ENCODE measurements around the gene RASGRF2.

RASGRF2 gene

DNA sequence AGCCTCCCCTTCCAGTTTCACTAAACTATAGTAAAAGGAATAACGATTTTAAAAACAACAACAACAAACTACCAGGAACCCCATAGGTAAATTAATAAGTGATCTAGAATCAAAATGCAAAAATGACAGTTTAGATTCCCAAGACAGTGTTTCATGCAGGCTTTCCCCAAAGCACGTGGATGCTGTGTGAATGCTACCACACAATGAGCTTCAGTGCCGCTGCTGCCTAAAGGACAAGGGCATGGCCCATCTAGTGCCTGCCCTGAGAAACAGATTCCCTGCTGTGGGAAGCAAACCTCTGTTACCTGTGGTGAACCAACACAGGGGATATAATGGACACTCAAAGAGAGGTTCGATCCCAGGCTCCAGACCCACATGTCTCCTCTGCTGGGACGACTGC lies 249.2 kb downstream of the RASGRF2 start:
- no peak for DNase-seq (ENCODE audit: low read depth)

DNA sequence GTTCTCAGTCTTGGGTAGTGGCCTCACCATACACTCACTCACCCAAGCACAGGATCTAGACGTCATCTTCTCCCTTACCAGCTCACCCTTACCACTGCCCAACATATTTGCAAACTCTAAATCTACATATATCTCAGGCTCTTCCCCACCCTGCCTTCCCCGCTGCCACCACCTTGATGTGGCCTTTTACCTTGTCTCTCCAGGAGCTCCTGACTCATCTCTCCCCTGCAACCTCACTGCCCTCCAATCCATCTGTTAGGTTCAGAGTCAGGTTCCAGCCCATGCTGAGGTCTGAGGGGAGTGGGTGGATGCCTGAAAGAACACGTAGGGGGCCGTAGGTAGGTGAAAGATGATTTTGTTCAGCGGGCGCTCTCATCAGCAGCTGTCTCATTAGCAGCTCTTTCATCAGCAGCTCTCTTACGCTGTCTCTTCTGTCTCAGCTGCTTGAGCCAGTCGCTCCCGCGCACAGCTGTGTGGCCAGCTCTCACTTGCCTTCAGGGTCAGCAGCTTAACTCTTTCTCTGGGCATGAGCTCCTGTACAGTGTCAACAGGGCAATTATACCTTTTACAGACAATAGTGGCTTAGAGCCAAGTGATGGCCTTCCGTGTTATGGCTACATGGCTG lies 249.8 kb downstream of the RASGRF2 start:
- DNase-seq (ENCODE audit: low read depth) = no peak

DNA sequence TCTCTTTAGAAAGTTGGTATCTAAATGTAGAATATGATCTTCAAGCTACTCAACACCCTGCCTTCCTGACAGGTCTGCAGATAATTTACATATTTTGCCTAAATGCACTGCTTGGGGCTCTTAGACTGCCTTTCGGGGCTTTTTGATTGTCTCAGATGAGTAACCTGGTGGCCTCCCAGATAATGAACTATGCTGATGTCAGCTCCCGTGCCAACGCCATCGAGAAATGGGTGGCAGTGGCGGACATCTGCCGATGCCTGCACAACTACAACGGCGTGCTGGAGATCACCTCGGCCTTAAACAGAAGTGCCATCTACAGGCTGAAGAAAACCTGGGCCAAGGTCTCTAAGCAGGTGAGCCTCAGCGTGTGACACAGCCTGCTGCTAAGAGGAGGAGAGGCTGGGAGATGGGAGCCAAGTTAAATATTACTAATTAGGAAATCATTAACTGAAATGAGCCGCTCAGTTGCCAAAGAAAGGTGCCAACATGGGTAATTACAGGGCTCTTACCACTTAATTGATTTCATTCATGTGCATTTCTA lies 252.1 kb downstream of the RASGRF2 start:
- no peak for DNase-seq (ENCODE audit: low read depth)

DNA sequence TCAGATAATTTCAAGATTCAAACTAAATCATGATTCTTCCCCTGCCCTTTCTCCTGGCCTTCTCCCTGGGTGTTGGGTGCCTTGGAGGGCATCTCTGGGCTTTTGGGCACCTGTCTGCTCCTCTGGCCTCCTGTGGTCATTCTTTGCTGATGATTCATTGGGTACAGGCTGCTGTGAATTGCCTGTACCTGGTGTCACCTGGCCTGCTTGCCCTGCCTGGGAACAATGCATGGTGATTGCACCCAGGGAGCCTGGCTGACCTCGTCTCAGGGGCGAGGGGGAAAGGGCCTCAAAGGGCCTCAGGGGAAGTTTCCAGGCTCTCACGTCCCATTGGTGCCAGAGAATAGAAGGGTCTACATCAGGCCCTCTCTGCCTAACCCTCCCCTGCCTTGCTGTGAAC lies 252.9 kb downstream of the RASGRF2 start:
- no peak for DNase-seq (ENCODE audit: low read depth)

DNA sequence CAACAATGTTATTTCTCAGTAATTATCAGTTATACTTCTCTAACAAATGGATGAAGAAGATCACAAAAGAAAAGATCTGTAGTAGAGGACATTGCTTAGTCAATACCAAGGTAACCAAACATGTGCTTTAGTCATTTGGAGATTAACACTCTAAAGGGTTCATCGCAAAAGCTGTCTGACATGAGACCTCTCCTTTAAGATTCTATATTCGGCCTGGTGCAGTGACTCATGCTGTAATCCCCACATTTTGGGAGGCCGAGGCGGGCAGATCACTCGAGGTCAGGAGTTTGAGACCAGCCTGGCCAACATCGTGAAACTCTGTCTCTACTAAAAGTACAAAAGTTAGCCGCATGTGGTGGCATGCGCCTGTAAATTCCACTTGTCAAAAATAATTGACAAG lies 254.7 kb downstream of the RASGRF2 start:
- DNase-seq (ENCODE audit: low read depth) = no peak

DNA sequence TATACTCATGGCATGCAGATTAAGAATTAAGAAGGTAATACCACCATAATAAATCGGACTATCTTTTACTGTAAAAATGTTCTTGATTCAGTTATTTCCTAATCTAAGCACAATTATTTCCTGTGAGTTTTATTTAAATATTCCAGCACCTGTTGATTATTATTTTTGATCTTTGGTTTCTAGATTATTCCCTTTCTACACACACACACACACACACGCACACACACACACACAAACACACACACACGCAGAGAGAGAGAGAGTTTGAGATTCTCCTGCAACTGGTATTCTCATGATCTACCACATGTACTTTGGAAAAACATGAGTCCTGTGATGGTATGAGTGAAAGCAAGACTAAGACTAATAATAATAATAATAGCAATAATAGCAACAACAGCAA lies 256.0 kb downstream of the RASGRF2 start:
- no peak for DNase-seq (ENCODE audit: low read depth)

DNA sequence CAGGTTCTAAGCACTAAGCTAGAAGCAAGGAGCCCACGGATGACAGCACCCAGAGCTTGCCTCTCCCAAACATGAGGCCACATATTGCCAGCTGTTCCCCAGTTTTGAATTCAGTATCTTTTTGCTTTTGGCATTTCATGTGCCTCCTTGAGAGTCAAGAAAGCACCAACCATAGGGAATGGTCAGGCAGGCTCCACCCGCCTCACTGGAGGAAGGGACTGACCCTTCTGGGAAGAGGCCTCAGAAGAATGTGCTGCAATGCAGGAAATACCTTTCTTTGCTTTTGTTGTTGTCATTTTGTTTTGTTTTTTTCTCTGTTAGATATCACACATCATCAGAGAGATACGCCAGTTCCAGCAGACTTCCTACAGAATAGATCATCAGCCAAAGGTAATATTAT lies 259.2 kb downstream of the RASGRF2 start:
- DNase-seq (ENCODE audit: low read depth) = no peak

DNA sequence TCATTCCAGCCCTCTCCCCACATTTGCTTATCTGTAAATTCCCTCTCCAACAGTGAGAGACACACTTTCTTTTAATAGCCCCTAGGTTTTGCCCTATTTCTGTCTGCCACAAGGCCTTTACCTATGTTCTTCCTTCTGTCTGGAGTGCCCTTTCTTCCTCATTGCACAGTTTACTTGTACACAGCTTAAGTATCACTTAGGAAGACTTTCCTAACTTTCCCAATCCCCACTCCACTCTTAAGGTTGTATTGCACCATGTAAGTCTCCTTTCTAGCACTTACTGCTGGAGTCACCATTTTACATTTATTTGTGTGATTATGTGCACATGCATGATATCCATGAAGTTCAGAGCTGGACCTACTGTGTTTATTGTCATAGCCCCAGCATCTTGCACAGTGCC lies 262.1 kb downstream of the RASGRF2 start:
- DNase-seq (ENCODE audit: low read depth) = no peak

DNA sequence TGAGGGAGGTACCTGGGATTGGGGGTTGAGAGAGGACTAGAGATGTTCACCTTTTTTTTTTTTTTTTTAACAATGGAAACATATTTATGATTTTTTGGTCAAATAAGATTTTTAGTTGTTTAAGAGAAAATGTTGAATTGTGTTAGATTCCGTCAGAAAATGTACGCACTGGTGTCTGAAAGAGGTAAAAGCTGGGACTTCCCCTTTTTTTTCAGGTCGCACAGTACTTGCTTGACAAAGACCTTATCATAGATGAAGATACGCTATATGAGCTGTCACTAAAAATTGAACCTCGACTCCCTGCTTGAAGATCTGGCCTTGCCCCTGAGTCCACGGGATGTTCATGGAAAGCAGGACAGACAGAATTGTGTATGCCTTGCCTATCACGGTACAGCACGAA lies 265.3 kb downstream of the RASGRF2 start:
- DNase-seq (ENCODE audit: low read depth) = no peak

DNA sequence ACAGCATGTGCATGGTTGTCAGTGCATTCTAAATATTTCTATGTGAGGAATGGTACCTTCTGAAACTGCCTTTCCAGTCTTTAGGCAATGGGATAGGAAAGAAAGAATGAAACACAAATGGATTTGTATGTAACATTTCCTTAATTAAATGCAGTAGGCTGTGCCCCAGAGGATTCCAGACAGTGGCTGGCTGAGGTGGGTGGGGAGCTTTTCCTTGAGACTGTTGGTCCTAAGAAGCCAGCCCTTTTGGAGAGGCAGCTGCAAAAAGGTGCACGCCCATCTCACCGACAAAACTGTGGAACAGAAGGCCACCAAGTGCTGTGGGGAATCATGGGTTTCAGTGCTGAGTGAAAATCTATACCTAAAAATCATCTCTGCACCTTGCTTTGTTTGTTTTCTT lies 266.1 kb downstream of the RASGRF2 start:
- DNase-seq (ENCODE audit: low read depth) = no peak

DNA sequence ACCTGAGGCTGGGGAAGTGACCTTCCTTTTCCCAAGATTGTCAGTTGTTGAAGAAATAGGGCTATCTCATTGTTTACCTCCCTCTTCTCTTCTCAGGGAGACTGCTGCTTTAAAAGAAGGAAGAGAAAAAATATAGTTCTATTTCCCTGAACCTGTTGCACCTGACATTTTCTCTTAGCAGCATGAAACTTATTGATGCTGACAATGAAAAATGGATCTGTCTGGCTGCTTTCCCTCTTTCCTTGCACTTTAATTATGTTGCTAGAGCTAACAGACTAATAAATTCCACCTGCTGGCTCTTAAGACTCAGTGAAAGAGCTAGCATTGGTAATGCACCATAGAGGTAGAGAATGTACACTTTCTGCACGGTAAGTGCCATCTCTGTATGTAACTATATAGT lies 266.8 kb downstream of the RASGRF2 start:
- no peak for DNase-seq (ENCODE audit: low read depth)

DNA sequence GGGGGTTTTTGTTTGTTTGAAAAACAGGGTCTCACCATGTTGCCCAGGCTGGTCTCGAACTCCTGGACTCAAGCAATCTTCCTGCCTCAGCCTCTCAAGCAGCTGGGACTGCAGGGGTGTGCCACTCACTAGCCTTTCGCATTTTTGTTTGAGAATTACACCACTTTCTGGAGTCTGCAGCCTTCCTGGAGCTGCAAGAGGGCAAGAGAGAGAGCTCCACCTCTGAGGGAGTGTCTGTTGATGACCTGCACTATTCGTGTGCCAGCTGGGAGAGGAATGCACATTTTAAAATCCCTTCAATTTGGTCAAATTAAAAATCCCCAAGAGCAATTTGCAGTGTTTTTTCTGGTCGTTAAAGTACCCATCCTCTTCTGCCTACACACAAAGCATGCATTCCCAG lies 267.9 kb downstream of the RASGRF2 start:
- no peak for DNase-seq (ENCODE audit: low read depth)

DNA sequence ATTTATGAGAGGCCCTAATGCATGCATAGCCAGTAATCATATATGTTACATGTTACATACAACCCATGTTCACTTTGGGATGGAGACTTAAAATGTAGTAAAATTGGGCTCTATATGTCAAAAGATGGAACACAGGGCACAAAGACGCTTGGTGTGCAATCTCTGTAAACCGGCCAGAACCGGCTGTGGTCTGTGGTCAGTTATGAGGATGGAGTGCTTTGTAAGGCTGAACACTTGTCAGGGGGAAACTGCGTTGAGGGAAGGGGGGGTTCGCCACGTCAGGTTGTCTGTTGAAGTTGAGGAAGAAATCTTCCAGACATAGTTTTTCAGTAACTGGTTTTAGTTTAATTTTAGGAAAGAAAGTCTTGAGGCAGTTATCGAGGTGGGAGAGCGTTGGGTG lies 270.3 kb downstream of the RASGRF2 start:
- DNase-seq (ENCODE audit: low read depth) = no peak

DNA sequence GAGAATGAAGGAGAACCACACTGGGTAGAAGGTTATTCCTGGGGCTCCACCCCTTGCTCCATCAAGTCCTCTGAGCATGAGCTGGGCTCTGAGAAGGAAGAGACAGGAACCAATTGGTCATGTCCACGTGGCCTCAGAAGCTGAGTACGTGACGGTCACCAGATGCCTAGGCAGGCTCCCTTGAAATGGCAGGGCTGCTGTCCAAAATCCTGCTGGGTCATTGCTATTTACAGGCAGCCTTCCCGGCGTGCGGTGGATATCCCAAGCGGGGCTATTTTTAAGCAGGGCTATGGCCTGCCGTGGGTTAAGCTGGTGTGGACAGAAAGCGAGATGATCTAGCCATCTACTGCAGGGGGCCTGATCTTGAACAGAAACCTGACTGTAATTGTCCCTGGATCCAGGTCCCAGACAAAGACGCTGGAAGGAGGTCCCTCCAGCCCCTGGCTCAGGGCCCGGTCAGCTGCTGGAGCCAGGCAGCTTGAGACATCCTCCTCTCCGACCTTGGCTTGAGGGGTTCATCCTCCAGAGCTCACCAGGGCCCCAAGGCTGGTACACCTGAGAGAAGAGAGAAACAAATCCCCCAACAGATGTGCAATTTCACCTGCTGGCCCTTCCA lies 272.4 kb downstream of the RASGRF2 start:
- no peak for DNase-seq (ENCODE audit: low read depth)

DNA sequence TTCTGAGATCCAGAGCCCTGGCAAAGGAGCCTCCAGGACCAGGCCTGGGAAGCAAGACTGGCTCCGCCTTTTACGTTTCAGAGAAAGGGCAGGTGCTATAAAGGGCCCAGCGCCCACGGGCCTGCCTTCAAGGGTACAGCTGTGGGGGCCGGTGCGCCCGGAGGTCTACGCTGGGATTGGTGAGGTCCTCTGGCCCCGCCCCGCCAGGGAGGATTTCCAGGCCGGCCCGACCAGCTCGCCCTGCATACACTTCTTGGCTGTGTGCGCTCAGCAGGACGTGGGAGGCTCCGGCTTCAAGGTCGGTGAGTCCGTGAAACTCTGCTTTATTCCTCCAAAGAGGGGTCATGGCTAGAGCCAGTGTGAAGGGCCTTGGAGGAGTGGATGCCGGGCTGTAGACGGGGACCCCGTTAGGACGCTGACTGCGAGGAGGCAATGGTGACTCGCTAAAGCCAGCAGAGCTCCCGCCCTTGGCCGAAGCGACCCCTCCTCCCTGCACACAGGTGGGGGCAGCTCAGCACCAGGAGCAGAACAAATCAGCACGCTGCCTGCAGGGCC lies 273.0 kb downstream of the RASGRF2 start, which contains the start of gene CKMT2:
TSS of gene CKMT2 (plus strand) at position 243 of the 555 bp plus-strand sequence. CDS start 17,811 bp downstream, outside the sequence.
- DNase-seq (ENCODE audit: low read depth) = no peak

DNA sequence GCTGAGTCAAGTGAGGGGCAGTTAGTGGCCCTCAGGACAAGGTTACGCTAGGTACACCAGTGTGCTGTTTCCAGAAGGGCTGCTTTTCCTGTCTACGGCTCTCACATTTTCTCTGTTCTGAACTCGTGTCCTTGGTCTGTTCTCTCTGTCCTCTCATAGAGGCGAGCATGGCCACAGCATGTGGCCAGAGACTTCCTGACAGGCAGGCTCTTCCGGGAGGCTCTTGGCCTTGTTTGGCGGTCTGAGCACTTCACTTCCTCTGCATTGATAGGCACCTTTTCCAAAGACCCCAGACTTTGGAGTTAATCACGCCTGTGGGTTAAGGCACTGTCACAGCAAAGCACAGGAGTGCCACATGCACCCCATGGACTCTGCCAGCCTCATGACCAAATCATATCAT lies 274.1 kb downstream of the RASGRF2 start:
- no peak for DNase-seq (ENCODE audit: low read depth)

DNA sequence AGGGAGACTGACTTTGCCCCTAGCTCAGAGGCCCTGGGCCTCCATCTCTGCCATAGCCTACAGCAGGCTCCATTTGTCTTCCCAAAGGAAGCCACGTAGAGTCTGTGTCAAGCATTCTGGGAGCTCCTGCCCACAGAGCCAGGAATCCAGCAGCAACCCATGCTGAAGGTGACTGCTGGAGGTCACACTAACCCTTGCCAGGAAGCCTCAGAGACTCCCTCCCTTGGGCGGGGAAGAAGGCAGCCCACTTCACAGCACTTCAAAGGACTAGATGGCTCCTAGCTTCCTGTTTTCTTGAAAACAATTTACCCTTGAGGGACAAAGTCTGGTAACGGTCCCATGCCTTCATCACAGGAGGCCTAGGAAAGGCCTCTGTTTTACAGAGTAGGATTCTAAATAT lies 274.6 kb downstream of the RASGRF2 start:
- DNase-seq (ENCODE audit: low read depth) = no peak

DNA sequence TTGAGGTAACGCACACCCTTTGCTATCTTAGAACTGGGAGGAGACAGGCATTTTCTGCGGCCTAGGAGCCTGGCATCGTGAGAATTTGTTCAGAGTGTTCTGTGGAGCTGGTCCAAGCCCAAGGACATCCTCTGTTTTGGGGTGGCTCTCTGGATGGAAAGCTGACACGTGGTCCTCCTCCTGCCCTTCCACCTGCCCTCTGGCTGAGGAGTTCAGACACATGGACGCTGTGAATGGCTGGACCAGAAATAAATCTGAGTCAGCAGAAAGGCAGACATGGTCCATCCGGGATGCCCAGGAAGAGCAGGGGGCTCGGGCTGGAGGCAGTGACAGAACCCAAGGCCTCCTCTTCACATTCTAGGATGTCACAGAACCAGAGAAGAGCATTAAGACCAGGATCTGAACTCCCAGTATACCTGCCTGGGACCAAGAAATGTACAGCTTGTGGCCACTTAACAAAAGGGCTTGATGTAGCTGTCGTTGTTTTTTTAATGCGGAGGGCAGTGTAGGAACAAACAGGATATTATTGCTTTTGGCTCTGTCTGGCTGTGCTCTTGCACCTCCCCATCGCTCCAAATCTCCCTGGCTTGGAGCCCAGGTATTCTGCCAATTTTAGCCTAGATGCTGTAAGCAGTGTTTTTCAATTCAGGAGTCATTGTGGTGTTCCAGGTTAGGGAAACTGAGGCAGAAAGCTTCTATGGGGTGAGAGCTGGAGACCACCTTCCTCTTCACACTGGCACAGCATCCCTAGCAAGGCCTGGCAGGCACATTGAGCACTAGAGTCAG lies 275.3 kb downstream of the RASGRF2 start:
- no peak for DNase-seq (ENCODE audit: low read depth)

DNA sequence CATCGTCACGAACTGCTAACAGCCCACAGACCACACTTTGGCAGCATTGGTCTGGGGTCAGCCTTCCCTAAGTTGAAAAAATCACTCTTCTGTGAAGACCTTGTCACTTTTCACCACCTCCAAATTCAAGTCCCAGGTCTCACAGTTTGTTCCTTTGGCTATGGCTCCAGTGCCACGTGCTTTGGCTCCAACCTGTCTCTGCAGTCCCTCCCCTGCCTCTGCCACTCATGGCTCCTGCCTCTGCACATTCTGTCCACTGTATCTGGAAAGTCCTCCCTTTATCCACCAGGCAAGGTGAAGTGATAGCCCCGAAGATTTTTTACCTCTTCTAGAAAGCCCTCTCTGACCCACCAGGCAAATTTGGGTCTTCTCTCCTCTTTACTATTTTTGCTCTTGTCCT lies 278.3 kb downstream of the RASGRF2 start:
- no peak for DNase-seq (ENCODE audit: low read depth)

DNA sequence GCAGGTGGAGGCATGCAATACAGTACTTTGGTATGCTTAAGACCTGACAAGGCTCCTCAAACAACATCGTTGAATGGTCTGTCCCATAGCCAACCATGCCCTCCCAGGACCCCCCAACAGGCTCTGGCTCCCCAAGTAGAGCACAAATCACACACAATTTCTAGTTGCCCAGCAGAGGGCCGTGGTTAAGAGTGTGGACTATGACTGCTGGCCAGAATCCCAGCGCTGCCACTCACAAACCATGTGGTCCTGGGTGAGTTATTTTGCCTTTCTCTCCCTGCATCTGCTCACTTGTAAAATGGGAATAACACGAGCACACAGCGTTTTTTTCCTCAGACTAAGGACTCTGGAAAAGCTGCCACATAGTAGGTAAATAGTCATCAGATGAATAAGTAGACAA lies 279.4 kb downstream of the RASGRF2 start:
- DNase-seq (ENCODE audit: low read depth) = no peak

DNA sequence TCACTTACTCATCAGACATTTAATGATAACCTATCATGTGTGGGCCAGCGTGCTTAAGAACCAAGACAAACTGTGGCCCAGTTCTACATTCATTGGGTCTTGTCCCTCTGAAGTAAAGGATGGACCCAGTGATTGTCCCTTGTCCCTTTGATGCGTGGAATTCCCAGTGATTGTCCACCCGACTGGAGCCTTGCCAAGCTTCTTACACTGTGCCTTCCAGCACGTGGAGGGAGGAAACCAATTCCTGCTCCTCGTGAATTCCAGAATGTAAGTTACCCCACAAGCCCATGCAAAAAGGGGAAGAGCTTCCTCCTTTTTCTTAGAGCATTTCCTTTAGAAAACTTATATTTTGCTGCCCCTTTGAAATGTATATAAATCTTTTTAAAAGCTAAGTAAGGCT lies 280.8 kb downstream of the RASGRF2 start:
- DNase-seq (ENCODE audit: low read depth) = no peak

DNA sequence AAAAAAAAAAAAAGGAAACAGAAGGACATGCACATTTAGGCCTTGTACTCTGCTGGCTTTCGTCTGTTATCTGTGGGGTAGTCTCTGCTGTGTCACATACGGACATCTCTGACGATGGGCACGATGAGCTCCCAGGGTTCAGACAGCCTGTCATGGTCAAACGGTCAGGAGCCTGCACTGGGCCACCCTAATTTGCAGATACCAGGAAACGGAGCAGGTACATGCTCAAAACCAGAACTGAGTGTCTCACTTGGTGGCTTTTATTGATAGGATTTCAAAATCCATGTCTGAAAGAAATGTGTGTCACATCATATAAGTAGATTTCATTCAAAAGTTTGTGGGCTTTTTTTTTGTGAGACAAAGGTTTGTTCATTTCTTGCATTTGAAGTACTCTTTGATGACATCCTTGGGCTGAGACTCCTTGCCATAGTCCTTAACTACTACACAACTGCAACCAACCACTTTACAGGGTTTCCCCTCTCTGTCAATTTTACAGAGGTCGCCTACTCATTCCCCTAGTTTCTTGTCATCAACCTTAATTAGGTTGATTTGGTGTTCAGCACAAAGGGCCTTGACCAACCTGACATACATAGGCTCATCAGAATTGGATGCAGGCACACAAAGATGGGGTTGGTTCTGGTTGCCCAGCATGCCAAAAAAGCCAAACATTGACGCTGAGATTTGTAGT lies 281.9 kb downstream of the RASGRF2 start:
- no peak for DNase-seq (ENCODE audit: low read depth)

All from stimulated activated CD8-positive, alpha-beta memory T cell treated with anti-CD3 and anti-CD28 coated beads, Interleukin-15, amount 100 ng/mL, for 1 hour (primary cell).